GM12878 (cell line): Measurements from ENCODE around the gene PARK7.

ENCODE experiments used
- BRCA1 ChIP-seq: IDR thresholded peaks from 2 replicates; pipeline ENCODE4 v1.6.1; 2011; ENCODE audit warnings: low read depth, low read length, improper control_type of control experiment
- EZH2 ChIP-seq: IDR thresholded peaks from 2 replicates; pipeline ENCODE4 v1.6.1; 2012; ENCODE audit warnings: low read depth, mild to moderate bottlenecking, control low read depth, inconsistent platforms, low read length, borderline replicate concordance; ENCODE audit not compliant: control insufficient read depth
- POLR2A ChIP-seq: IDR thresholded peaks from 2 replicates; pipeline ENCODE4 v1.6.1; 2011; ENCODE audit warnings: low read depth, mild to moderate bottlenecking, low read length
- RAD51 ChIP-seq: fragments of 450-650 bp; IDR thresholded peaks from 2 replicates; pipeline ENCODE4 v1.6.1; 2016; ENCODE audit warnings: moderate library complexity, mild to moderate bottlenecking, inconsistent platforms
- TAF1 ChIP-seq: IDR thresholded peaks from 2 replicates; pipeline ENCODE4 v1.6.1; 2011; ENCODE audit warnings: mild to moderate bottlenecking, low read depth, low read length, borderline replicate concordance
- ZNF274 ChIP-seq: IDR thresholded peaks from one replicate; pipeline ENCODE4 v1.8.0; 2011; ENCODE audit not compliant: insufficient read length, insufficient read depth

GRCh38 chr1:7984811-7985210 lies 23.3 kb downstream of the PARK7 start:
- TF ChIP-seq TAF1: no peak
- no peak for TF ChIP-seq EZH2
- TF ChIP-seq ZNF274: no peak
- TF ChIP-seq RAD51: no peak
- no peak for TF ChIP-seq POLR2A
- no peak for TF ChIP-seq BRCA1
